HuH-7.5 (cell line): ENCODE measurements around the gene RASSF4.
"Not testable (repeated sequence)": the region's sequence is repeated elsewhere in the genome, so short reads cannot be mapped to it uniquely, and the experiment has no call there.

Experiments
- DNase-seq: peaks from one replicate; pipeline ENCODE4 v3.0.0; 2011; ENCODE audit warnings: low spot score

RASSF4 gene

GRCh38 chr10:45006276-45007030 is 46.9 kb downstream of the RASSF4 start:
- DNase-seq, result no peak

- no peak for DNase-seq
Measured at GRCh38 chr10:45008524-45009161, 49.0 kb downstream of the RASSF4 start.

GRCh38 chr10:45014557-45014956 is 55.0 kb downstream of the RASSF4 start:
- DNase-seq, result not testable (repeated sequence)

- DNase-seq, result no peak
Measured at GRCh38 chr10:45015590-45015989, 56.0 kb downstream of the RASSF4 start.

- DNase-seq, result no peak
Measured at GRCh38 chr10:45023426-45023825, 63.8 kb downstream of the RASSF4 start.

GRCh38 chr10:45034301-45034700 is 74.7 kb downstream of the RASSF4 start:
- DNase-seq, result no peak

GRCh38 chr10:45035673-45036072 is 76.1 kb downstream of the RASSF4 start:
- DNase-seq, result no peak

- no peak for DNase-seq
Measured at GRCh38 chr10:45040921-45041542, 81.4 kb downstream of the RASSF4 start.

- DNase-seq, result no peak
Measured at GRCh38 chr10:45044290-45044689, 84.7 kb downstream of the RASSF4 start.
